GM18498 (cell line): ENCODE measurements around the gene ST7.
A peak's percentile ranks its signal among the peaks of the same experiment; 100 is the strongest.

ENCODE experiments used
- ATAC-seq: cut with Tn5 transposase; IDR thresholded peaks from one replicate; pipeline ENCODE4 v1.9.1; 2021; ENCODE audit warnings: mild to moderate bottlenecking, moderate library complexity; ENCODE audit not compliant: unreplicated experiment

Gene ST7

GRCh38 chr7:117008118-117008885 lies 55.0 kb downstream of the ST7 start:
- no peak for ATAC-seq

- no peak for ATAC-seq
Measured at GRCh38 chr7:117008886-117009531, 55.7 kb downstream of the ST7 start.

- ATAC-seq: no peak
Measured at GRCh38 chr7:117009705-117010361, 56.5 kb downstream of the ST7 start.

DNA sequence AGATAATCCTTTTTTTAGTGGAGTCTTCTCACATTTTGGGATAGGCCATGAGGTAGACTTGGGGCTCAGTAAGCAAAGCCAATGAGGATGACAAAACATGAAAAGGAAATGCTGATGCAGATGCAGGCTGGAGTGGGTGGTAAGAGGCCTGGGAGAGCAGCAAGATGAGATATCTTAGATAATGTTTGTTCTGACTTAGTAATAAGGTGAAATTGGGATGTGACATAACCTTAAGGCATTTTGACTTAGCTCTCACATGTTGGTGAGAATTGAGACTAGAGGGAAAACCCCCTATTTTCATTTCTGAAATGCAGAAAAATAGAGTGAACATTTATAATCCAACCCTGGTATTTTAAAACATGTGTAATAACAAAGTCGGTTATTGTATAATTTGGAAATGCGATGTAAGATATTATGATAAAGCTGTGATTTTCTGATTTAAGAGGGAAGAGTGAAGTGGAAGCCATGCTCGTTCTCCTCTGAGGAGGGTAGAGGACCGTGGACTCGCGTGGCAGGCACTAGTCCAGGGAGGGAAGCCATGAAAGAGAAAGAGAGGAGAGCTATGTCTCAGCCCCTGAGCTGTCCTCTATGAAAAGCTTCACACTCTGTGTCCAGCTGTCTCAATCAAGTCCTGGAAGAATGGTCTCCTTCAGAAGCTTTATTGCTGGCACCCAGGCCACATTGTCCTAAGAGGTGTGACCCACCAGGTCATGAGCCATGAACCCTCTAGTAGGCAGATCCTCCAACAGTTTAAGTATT lies 57.3 kb downstream of the ST7 start:
- ATAC-seq: peak; percentile 45

DNA sequence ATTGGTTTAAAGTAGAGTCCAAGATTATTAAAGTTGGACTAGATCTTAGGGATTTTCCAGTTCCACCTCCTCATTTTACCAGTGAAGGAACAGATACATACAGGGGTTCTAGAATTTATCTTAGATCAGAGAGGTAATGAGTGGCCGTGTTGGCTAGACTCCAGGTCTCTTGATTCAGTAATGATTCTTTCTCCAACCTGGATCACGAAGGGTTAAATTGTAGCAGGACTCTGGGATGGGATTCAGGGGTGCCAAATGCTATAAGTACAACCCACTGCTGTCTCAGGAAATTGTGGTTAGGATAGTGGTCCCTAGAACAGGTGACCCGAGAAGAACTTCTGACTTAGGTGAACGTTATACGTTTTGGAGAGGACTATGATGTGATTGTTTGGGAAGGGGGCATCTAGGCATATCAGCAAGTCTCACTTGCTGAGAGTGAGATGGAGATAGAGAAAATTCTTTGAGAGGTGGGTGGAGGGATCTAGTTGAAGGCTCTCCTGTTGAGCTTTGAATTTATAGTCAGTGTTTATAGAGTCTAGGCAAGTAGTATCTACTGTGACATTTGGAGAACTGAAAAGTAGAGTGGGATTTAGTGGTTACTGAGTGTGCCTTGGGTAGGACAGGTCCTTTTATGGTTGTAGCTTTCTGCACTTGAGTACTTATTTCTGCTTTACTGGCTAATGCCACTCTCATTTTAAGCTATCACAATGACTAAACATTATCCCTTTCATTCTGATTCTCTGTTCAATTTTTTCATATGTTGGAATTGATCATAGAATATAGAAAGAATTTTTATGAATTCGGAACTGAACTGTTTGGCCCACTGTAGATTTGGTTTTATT lies 58.3 kb downstream of the ST7 start:
- ATAC-seq: peak; percentile 81

DNA sequence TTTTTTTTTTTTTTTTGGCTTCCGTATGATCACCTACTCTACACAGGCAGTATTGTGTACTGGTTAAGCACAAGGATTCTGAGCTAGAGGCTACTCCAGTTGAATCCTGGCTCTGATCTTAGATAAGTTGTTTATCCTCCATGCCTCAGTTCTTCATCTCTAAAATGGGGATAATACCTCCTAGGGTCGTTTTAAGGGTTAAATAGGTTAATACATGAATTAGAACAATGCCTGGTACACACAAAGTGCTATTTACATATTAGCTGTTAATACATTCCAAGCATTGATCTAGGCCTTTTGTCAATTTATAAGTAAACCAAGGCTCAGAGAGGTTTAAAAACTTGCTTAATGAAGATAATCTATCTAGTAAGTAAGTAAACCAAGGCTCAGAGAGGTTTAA lies 59.0 kb downstream of the ST7 start:
- peak; percentile 10 for ATAC-seq

- ATAC-seq: peak; percentile 19
Measured at GRCh38 chr7:117012696-117013095, 59.4 kb downstream of the ST7 start.

DNA sequence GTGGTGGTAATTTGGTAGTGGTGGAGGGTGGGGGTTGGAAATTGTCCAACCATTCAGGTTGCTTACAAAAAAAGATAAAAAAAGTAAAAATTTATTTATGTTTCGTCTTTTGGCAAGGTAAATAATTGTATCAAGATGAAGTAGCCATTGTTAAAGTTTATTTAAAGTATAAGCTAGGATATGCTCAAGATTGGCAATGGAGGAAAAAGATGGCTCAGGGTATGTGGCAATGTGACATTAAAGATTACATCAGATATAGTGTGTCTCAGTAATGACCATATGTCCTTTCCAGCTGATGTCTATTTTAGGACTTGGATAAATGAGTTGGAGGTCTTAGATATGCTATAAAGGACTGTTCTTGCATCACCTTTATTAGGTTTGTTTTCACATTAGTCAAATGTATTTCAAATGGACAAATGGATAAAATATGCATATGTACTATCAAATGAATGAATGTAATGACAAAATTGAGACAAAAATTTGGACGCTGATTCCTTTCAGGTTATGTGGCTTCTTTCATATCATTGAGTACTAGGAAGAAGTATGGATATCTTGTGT lies 60.9 kb downstream of the ST7 start:
- no peak for ATAC-seq

- peak; percentile 38 for ATAC-seq
Measured at GRCh38 chr7:117014673-117015133, 61.4 kb downstream of the ST7 start.

DNA sequence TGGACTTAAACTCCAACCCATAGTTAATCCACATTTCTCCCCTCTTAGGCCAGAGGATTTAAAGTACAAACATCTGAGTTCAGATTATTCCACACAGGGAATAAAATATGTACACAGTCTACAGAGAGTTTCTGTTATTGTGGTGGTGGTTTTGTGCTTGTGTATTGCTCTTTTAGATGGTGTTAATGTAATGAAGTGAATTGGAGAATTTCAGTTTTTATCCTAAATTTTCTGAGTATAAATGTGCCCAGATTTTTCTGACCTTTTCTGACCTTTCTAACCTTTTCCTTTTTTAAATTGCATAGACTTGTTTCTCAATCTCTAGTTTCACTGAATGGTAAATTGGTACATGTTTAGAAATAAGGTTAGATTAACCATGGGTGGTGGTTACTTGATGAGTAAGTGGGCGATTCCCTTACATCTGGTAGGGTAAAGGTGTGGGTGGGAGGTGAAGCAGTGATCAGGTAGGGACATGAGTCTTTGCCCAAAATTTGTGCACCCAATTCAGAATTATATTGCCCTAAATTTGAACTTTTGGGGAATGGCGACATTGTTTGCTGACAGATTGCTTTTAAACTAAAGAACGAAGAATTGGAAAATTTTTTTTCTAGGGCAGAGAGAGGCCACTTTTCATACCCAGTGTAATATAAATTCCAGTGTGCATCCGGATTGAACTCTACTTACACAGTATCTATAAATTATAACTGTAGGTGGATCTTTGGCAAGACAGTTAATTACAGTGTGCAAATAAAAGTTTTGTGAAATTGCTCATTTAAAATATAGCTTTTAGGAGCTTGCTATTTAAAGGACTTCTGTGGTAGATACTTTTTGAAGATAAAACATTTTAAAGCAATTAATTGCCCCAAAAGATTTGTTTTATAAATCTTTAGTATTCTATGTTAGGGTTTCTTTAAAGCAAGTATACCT lies 62.2 kb downstream of the ST7 start:
- ATAC-seq: no peak

- no peak for ATAC-seq
Measured at GRCh38 chr7:117017017-117017451, 63.7 kb downstream of the ST7 start.

DNA sequence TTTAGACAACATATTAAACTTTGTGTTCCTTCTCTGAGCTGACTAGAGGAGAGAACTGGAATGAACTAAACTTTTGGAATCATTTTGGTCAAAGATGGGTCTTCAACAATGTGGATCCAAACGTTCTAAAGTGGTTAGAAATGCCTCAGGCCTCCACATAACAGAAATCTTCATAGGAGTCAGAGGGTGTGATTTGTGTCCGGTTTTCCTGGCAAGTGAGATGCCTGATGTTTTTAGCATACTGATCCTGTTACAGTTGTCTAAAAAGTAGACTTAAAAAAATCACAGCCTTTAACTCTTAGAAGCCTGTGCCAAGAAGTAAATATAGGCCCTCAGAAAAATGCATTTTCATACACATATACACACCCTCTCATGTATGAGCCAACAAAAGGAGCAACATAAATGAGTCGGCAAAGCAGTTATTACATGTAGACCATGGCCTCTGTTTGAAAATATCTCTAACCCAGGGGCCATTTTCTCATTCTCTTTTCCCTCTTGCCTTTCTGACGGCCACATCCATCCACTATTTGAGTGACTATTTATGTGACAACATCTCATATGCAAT lies 64.5 kb downstream of the ST7 start:
- ATAC-seq: no peak

- ATAC-seq: no peak
Measured at GRCh38 chr7:117018713-117019112, 65.4 kb downstream of the ST7 start.

GRCh38 chr7:117019287-117019686 lies 66.0 kb downstream of the ST7 start:
- no peak for ATAC-seq

DNA sequence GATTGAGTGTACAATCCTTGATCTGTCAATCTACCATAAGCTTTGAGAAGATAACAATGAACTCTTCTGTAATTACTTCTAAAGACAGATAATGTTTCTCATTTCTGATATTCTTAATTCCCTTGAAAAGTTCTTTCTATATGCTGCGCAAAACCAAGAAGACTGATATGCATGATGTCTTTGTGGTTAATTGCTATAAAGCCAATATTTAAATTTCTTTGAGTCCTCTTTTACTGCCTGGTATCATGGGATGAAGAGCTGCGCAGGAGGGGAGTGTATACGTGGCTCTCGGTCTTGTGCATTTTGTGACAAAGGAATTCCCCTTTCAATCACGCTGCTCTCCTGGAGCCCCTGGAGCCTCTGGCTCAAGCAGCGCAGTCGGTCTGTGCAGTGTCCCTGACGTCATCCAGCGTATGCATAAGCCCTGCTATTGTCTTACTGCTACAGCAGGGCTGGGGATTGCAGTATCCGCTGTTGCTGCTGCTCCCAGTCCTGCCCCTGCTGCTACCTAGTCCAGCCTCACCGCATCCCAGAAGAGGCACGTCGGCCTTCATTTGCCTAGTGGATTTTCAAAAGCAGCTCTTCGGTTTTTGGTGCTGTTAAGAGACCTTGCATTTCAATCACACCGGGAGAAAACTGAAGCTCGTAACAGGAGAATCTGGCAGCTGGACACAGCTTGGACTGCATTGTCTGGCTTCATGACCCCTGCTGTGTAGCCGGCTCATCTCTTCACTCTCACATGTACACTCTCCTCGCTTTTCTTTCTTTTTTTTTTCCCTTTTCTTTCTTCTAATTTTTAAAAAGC lies 66.7 kb downstream of the ST7 start:
- no peak for ATAC-seq

GRCh38 chr7:117020591-117020973 lies 67.3 kb downstream of the ST7 start:
- ATAC-seq: no peak

GRCh38 chr7:117021366-117021765 lies 68.1 kb downstream of the ST7 start:
- ATAC-seq: no peak

- no peak for ATAC-seq
Measured at GRCh38 chr7:117021986-117022385, 68.7 kb downstream of the ST7 start.
